ENCODE data around the gene PIM3. TPM values are rescaled to one million over a fixed set of nuclear protein-coding genes. Genes with fewer than 3 reads are reported as not detected.
A peak's percentile ranks its signal among the peaks of the same experiment; 100 is the strongest.

PIM3 gene
- total RNA-seq, 6 experiments from 2014 or later: 14.8 to 18.8 (median 17.4) TPM

DNA sequence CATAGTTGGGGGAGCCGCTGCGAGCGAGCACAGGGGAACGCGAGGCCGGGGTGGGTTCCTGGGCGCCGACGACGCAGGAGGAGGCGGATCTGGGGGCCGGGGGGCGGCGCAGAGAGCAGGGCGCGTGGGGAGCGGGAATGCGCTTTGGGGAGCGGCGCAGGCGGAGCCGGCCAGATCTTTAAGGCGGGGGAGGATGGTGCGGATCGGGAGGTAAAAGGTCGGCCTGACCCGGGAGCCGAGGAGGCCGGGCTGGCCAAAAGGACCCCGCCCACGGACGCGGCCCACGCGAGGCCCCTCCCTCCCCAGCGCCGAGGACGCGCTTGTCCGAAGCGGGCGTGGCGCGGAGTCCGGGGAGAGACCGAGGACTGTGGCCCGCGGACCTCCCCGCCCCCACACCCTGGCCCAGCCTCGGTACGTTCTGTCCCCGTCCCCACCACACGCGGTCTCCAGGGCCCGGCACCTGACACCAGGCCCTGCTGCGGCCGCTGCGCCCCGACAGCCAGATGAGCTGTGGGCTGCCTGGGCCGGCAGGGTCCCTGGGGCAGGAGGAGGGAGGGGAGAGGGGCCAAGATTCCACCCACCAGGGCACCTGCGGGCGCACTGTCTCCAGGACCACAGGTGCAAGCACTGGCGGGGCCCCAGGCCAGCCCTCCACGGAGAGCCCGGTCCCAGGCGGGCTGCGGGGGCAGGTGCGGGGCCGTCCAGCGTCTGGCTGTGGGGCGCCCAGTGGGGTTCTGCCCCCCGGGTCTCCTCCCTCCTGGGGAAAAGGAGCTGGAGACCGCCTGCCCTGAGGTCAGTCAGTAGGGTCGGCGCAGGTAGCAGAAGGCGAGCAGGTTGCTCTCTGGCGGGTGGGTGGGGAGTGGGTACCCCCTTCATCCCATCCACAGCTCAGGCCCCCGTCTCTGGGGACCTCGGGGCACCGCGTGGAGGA, 10.9 kb downstream of the PIM3 start:
- peak overlapping the region; percentile 83 for H3K4me3 Mint-ChIP-seq
- peak overlapping the region; percentile 79 for H3K27ac Mint-ChIP-seq
- peaks cover 30% of the 10 kb centered on the region for H3K4me1 Mint-ChIP-seq (ENCODE audit: low read depth)
- peak; percentile 54 for DNase-seq
- TF ChIP-seq, protein P1, sequence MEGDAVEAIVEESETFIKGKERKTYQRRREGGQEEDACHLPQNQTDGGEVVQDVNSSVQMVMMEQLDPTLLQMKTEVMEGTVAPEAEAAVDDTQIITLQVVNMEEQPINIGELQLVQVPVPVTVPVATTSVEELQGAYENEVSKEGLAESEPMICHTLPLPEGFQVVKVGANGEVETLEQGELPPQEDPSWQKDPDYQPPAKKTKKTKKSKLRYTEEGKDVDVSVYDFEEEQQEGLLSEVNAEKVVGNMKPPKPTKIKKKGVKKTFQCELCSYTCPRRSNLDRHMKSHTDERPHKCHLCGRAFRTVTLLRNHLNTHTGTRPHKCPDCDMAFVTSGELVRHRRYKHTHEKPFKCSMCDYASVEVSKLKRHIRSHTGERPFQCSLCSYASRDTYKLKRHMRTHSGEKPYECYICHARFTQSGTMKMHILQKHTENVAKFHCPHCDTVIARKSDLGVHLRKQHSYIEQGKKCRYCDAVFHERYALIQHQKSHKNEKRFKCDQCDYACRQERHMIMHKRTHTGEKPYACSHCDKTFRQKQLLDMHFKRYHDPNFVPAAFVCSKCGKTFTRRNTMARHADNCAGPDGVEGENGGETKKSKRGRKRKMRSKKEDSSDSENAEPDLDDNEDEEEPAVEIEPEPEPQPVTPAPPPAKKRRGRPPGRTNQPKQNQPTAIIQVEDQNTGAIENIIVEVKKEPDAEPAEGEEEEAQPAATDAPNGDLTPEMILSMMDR (IDR thresholded peaks at IDR 0.05): no peak
- no peaks in the 10 kb centered on the region for H3K36me3 Mint-ChIP-seq (ENCODE audit: low read depth)
- no peaks in the 10 kb centered on the region; the same call in none of the 2 replicates for H3K27me3 Mint-ChIP-seq (ENCODE audit: insufficient read depth)
- H3K9me3 Mint-ChIP-seq: no peaks in the 10 kb centered on the region

DNA sequence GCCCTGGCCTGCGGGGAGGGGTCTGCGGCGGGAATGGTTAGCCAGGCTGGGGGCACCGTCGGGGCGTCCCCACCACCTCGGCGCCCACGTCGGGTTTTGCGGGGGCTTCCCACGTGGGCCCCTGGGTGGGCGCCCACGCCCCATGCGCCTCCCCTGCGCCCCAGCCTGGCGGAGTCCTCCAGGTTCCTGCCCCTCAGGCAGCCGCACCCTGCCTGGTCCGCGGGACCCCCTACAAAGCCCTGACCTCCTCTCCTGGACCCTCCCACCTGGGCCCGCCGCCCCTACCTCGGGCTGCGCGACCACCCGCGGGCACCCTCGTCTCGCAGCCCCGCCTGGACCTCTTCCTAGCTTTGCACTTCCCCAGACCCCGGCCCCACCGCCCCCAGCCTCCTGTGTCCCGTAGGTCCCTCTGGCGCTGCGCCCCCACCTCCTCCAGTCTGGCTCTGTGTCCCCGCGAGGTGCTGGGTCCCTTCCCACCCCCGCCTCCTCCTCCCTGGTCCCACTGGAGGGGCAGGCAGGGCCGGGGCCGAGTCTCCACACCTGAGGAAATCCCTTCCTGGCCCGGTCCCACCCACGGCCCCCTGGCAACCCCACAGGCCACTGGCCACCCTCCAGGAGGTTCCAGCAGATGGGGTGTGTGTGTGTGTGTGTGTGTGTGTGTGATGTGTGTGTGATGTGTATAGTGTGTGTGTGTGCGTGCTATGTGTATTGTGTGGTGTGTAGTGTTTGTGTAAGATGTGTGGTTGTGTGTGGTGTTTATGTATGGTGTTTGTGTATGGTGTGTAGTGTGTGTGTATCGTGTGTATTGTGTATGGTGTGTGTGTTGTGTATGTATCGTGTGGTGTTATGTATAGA, 11.8 kb downstream of the PIM3 start:
- DNase-seq: no peak
- H3K4me3 Mint-ChIP-seq: no peak overlapping the region
- H3K27ac Mint-ChIP-seq: no peak overlapping the region
- no peaks in the 10 kb centered on the region for H3K36me3 Mint-ChIP-seq (ENCODE audit: low read depth)
- peaks cover 30% of the 10 kb centered on the region for H3K4me1 Mint-ChIP-seq (ENCODE audit: low read depth)
- TF ChIP-seq, protein P1 (IDR thresholded peaks at IDR 0.05): no peak
- no peaks in the 10 kb centered on the region for H3K9me3 Mint-ChIP-seq
- no peaks in the 10 kb centered on the region; the same call in none of the 2 replicates for H3K27me3 Mint-ChIP-seq (ENCODE audit: insufficient read depth)

DNA sequence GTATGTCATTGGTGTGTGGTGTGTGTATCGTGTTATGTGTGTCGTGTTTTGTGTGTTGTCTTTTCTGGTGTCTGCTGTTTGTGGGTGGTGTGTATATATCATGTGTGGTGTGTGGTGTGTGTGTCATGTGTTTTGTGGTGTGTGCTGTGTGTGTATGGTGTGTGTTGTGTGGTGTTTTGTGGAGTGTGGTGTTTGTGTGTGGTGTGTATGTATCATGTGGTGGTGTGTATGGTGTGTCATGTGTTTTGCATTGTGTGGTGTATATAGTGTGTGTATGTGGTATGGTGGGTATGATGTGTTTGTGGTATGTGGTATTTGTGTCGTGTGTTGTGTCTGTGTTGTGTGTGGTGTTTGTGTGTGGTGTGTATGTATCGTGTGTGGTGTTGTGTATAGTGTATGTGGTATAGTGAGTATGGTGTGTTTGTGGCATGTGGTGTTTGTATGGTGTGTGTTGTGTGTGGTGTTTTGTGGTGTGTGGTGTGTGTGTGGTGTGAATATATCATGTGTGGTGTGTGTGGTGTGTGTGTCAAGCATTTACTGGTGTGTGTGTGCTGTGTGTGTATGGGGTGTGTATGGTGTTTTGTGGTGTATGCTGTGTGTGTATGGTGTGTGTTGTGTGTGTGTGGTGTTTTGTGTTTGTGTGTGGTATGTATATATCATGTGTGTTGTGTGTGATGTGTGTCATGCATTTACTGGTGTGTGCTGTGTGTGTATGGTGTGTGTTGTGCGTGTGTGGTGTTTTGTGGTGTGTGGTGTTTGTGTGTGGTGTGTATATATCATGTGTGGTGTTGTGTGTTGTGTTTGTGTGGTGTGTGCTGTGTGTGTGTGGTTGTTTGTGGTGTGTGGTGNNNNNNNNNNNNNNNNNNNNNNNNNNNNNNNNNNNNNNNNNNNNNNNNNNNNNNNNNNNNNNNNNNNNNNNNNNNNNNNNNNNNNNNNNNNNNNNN, 12.7 kb downstream of the PIM3 start:
- Mint-ChIP-seq H3K27ac (no peak overlapping the region), H3K4me1 (ENCODE audit: low read depth) (peaks cover 22% of the 10 kb centered on the region), H3K27me3 (ENCODE audit: insufficient read depth) (no peaks in the 10 kb centered on the region; the same call in 1 of the 2 replicates), H3K4me3 (no peak overlapping the region), H3K9me3 (no peaks in the 10 kb centered on the region), H3K36me3 (ENCODE audit: low read depth) (no peaks in the 10 kb centered on the region)
- TF ChIP-seq, protein P1 (IDR thresholded peaks at IDR 0.05): no peak
- no peak for DNase-seq

DNA sequence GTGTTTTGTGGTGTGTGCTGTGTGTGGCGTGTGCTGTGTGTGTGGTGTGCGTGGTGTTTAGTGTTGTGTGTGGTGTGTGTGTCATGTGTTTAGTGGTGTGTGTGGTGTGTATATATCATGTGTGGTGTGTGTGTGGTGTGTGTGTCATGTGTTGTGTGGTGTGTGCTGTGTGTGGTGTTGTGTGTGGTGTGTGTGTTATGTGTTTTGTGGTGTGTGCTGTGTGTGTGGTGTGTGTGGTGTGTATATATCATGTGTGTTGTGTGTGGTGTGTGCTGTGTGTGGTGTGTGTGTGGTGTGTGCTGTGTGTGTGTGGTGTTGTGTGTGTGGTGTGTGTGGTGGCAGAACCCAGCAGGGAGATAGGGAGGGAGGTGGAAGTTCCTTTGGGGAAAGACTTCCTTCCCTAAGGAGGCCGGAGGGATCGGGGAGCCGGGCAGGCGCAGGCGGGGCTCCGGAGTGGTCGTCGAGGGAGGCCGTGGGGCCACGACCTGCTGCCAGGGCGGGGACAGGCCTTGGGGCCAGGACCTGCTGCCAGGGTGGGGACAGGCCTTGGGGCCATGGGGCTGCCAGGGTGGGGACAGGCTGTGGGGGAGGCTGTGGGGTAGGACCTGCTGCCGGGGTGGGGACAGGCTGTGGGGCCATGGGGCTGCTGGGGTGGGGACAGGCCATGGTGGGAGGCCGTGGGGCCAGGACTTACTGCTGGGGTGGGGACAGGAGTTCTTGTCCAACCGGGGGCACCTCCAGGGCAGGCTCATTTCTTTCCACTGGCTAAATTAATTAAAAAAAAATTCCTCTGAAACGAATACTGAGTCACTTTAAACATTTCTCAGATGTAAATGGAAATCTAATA, 15.2 kb downstream of the PIM3 start:
- no peak for DNase-seq
- Mint-ChIP-seq H3K27ac (peak overlapping the region; percentile 43), H3K4me3 (no peak overlapping the region), H3K27me3 (ENCODE audit: insufficient read depth) (no peaks in the 10 kb centered on the region), H3K36me3 (ENCODE audit: low read depth) (peaks cover 9% of the 10 kb centered on the region), H3K9me3 (peaks cover 10% of the 10 kb centered on the region), H3K4me1 (ENCODE audit: low read depth) (peaks cover 16% of the 10 kb centered on the region)
- TF ChIP-seq, protein P1 (IDR thresholded peaks at IDR 0.05): no peak

Measured in HFFc6 (cell line).